ENCODE measurements around the gene F12.

F12 gene

GRCh38 chr5:177410575-177410974 lies 1.2 kb upstream of the F12 start:
- DNase-seq, result no peak

GRCh38 chr5:177405805-177406204 lies 3.6 kb downstream of the F12 start:
- DNase-seq, result no peak

DNA sequence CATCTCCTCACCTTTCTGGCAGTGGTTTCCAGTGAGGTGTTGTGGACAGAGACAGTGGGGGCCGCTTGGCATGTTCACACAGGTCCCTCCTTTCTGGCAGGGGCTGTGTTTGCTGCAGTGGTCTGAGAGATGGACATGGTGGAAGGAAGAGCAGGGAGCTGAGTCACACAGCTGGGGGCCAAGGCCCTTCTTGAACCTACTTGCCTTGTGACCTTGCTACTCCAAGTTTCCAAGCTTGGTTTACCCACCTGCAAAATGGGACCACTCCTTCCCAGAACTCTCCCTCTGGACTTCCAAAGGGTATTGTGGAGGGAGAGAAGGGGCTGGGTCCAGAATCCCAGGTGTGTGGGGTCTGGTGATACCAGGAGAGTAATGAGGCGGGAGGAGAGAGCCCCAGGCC lies 4.1 kb downstream of the F12 start:
- no peak for DNase-seq

- no peak for DNase-seq
Measured at GRCh38 chr5:177404641-177405179, 4.7 kb downstream of the F12 start.

DNA sequence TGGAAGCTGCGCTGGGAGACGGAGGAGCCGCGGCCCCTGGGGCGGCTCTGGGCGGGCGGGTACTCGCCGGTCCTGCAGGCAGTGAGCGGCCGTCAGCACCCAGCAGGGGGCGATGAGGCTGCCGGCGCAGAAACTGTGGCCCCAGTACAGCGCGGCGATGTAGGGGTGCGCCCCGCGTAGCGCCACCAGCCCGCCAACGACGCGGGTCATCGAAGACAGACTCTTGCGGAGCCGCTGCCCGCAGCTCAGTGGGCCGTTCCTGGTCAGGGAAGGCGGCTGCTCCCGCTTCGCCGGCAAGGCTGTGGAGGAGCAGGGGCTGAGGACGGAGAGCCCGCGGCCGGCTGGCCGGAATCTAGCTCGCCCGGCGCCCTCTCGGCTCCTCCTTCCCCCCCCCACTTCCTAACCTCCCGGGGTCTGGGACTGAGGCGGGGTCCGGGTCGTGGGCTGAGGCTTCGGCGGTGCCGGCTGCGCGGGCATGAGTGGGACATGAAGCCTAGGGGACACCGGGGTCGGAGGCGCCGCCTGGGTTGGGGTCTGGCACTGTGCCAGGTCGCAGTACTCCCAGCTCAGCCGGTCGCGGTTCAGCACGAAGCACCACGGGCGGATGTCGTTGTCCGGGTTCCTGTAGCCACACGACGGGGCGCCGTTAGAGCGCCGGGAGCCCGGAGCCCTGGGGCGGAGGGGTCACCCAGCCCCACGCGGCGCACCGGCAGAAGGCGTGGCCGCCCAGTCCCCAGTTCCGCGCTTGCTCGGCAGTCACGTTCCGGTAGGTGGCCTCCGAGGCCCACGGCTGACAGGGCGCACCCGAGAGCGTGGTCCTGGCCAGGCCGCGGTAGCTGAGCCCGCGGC lies 5.3 kb downstream of the F12 start:
- peak; percentile 78 for DNase-seq

DNA sequence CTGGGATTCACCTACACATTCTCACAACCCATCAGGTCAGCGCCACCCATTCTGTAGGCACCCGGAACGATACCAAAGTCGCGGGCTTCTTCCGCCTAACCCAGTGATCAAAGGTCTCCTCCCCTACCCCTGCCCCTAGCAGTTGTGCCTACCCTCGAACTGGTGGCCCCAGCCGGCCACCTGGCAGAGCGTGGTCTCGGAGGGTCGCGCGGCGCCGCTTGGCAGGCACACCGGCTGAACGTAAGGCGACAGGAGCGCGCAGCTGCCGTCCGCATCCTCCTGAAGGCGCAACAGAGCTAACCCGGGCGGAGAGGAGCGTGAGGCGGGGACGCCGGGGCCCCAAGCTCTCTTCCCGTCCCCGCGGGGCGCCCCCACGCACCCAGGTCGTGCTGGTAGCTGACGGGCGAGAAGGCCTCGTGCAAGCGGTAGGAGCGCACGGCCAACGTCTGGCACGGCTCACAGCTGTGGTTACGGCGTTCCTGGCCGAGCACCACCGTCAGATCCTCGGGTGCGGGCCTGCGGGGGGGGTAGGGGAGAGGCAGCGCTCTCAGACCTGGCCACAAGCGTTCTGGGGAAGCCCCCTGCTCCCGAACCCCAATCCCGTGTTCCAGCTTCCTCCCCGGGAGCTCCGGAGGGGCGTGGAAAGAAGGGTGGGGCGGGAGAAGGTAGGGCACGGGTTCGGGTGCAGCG lies 6.1 kb downstream of the F12 start:
- peak; percentile 57 for DNase-seq

- peak; percentile 44 for DNase-seq
Measured at GRCh38 chr5:177402271-177403043, 6.9 kb downstream of the F12 start.

DNA sequence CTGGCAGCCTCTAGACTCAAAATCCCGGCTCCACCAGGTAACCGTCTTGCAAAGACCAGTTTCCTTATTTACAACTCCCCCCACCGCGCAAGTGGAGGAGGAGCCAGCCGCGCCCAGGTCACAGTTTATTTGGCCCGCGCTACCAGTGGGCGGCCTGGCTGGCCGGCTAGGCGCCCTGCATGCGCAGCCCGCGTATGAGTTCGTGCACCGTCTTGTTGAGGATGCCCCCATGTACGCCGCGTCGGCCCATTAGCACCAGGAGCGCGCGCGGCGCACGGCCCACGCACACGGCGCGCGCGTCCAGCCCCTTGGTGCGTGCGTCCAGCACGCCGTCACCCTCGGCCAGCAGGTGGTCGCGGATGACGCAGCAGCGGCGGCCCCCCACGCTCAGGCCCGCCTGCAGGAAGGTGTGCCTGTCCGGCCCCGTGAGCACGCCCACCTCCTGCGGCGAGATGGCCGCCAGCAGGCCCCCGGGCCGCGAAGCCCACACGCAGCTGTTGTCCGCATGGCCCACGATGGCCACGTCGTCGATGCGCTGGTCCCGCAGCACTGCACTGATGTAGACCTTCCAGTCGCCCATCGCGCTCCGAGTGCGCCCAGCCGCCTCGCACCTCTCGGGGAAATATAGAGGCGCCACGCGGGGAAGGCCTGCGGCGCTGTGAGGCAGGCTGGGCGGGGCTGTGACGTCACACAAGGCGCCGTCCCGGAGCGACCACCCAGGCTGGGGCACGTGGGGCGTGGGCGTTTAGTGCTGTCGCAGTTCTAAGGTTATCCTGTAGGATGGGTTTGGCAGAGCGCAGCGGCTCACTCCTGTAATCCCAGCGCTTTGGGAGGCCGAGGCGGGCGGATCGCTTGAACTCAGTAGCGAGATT lies 9.1 kb downstream of the F12 start, which contains the start of gene PFN3:
TSS of gene PFN3 (minus strand) at position 665 of the 872 bp plus-strand sequence. CDS start at position 580, 85 bp downstream.
- DNase-seq, result no peak

GRCh38 chr5:177397875-177398390 lies 11.4 kb downstream of the F12 start:
- DNase-seq, result no peak

DNA sequence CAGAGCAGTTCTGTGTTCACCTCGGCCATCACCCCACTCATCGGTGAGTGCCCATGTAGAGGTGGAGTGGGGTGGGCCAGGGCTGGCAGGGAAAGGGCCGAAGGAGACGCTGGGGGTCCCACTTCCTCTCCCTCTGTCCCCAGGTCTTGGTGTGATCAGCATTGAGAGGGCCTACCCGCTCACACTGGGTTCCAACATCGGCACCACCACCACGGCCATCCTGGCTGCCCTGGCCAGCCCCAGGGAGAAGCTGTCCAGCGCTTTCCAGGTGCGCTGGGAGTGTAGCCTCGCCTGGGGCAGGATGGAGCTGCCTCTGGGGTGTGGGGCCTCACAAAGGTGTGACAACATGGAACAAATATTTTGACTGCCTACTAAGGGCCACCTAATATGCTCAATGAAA lies 12.6 kb downstream of the F12 start:
- no peak for DNase-seq

DNA sequence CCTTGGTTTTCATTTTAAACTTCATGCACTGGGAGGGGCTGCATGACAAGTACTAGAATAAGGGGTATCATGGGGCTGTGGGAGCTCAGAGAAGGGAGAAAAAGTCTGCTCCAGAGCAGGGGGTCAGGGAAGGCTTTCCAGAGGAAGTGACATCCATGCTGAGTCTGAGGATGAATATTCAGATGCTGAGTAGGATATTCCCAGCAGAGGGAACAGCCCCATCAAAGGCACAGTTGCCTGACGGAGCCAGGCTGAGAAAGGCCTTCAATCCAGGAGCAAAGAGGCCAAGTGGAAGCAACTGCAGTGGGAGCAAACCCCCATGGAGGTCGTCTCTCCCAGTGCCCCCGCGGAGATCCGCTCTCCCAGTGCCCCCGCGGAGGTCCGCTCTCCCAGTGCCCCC lies 13.3 kb downstream of the F12 start:
- DNase-seq, result no peak

DNA sequence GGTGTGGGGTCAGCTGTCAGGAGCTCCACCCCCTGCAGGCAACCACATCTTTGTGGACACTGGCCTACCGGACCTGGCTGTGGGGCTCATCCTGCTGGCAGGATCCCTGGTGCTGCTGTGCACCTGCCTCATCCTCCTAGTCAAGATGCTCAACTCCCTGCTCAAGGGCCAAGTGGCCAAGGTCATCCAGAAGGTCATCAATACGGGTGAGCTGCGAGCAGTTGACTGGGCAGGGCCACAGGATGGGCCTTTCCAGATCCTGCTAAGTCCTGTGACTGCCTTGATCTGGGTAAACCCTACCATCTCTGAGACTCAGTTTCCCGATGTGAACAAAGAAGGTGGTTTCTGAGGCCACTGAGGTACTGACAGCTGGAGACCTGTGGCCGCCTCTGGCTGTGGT lies 15.4 kb downstream of the F12 start:
- no peak for DNase-seq

- DNase-seq, result no peak
Measured at GRCh38 chr5:177393206-177393765, 16.1 kb downstream of the F12 start.

DNA sequence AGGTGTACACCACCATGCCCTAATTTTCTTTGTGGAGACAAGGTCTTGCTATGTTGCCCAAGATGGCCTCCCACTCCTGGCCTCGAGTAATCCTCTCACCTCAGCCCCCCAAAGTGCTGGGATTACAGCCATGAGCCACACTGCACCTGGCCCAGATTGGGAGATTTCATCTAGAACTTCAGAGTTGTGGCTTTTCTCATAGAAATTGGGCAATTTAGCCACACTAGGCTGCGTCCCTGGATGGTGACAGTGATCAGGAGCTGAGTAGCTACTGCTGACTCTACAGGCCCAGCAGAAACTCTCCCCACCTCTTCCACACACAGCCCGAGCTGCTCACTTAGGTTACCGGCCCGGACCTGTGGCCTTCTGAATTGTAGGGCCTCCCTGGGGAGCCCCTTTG lies 16.6 kb downstream of the F12 start:
- no peak for DNase-seq

DNA sequence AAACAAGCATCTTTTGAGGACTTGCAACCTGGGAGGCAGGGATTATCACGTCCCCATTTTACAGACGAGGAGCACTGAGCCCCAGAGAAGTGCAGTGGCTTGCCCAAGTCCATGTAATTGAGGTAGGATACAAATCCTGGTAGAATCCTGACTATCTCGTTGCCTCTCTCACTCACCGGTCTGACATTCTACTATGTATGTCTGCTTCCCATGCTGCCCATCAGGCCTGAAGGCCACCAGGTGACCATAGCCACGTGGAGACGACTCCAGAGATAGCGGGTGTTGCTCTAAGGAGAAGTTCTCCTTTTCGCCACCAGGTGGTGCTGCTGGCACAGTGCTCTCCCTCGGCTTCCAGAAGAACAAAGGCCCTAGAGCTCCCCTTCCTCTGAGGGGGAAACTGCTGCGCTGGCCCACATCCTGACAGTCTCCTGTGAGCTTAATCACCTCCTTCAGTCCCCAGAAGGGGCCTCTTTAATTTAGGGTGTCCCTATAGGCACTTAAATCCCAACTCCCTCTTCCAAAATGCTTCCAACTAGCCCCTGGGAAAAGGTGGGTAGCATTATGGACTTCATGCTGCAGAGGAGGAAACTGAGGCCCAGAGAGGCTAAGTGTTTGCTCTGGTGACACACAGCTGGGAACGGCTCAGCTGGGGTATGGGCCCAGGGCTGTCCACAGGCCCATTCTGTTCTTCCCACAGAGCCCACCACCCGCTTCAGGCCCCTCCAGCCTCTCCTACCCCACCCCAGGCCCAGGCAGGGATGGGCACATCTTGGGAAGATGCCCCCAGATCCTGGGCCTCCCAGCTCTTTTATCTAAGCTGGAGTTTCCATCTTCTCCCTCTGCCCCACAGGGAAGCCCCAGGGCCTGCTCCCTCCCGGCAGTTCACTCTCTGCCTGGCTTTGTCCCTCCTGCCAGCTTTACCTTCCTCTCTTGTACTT lies 18.7 kb downstream of the F12 start:
- peak; percentile 86 for DNase-seq

- peak; percentile 36 for DNase-seq
Measured at GRCh38 chr5:177389241-177390169, 19.9 kb downstream of the F12 start.

- no peak for DNase-seq
Measured at GRCh38 chr5:177388521-177389052, 20.8 kb downstream of the F12 start.

- no peak for DNase-seq
Measured at GRCh38 chr5:177387405-177387804, 22.0 kb downstream of the F12 start.

GRCh38 chr5:177386542-177386941 lies 22.8 kb downstream of the F12 start:
- DNase-seq, result no peak
